GM19025 (cell line): ENCODE results near the gene FAHD1.
A peak's percentile ranks its signal among the peaks of the same experiment; 100 is the strongest.

Experiments used
- ATAC-seq: cut with Tn5 transposase; IDR thresholded peaks from one replicate; pipeline ENCODE4 v1.9.1; 2021; ENCODE audit warnings: mild to moderate bottlenecking, low read depth, moderate library complexity; ENCODE audit not compliant: unreplicated experiment

Gene FAHD1

GRCh38 chr16:1816396-1817275, 10.4 kb upstream of the FAHD1 start:
- no peak for ATAC-seq

- ATAC-seq = no peak
These were observed 9.8 kb upstream of the FAHD1 start for GRCh38 chr16:1817276-1817589.

- no peak for ATAC-seq
These were observed 9.3 kb upstream of the FAHD1 start for GRCh38 chr16:1817716-1818115.

DNA sequence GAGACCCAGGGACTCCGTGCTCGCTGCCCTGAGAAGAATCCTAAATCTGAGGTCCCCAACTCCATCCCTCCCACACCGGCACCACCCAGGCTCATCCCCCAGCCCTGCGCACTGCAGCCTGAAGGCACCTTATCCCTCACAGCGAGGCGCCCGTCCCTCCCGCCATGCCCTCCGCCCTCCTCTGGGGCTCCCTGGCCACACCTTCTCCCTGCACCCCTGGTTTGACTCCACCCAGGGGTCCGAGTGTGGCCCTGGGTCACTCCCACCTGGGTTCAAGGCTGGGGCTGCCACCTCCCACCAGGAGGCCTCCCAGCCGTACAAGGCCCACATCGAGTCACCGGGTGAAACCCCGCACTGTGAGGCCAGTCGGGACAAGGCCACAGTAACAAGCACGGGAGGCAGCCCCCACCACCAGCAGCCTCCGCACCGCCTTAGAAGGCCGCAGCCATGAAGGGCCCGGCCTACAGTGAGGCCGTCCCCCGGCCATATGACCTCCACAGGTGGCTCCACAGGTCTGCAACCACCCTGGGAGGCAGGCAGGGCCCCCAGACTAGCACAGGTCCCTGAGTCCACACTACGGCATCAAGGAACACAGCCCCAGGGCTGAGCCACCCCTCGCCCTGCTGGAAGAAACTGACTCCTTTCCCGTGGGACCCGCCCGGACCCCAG, 8.7 kb upstream of the FAHD1 start:
- ATAC-seq = no peak

GRCh38 chr16:1818873-1819525, 8.0 kb upstream of the FAHD1 start:
- ATAC-seq = no peak

GRCh38 chr16:1819611-1820010, 7.4 kb upstream of the FAHD1 start:
- ATAC-seq = no peak

- no peak for ATAC-seq
These were observed 6.7 kb upstream of the FAHD1 start for GRCh38 chr16:1820096-1820945.

GRCh38 chr16:1820946-1821290, 6.1 kb upstream of the FAHD1 start:
- ATAC-seq = no peak

DNA sequence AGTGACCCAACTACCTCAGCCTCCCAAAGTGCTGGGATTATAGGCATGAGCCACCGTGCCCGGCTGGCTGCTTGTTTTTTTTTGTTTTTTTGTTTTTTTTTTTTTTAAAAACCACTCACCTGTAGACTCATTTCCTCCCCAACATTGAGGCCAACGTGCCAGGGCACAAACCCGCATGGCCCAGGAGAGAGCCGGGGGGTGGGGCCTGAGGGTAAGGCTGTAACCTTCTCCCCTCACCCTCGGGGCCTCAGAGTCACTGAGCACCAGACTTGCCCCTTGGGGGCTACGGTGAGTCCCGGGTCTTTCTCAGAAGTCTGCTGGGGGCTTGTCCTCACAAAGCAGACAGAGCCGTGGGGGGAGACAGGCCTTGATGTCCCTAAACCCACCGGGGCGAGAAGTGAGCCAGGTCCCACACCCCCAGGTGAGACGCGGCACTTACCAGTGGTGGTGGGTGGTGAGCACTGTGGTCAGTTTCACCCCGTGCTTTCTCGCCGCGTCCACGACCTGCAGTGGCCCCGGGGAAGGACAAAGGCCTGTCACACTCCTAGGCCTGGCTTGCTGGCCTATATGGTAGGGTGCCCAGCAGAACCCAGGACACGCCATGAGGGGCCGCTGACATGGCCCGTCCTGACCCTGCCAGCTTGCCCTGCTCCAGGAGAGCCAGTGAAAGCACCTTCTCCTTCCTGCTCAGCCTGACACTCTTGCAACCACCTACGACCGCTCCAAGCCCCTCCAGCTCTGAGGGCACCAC, 5.0 kb upstream of the FAHD1 start:
- no peak for ATAC-seq

DNA sequence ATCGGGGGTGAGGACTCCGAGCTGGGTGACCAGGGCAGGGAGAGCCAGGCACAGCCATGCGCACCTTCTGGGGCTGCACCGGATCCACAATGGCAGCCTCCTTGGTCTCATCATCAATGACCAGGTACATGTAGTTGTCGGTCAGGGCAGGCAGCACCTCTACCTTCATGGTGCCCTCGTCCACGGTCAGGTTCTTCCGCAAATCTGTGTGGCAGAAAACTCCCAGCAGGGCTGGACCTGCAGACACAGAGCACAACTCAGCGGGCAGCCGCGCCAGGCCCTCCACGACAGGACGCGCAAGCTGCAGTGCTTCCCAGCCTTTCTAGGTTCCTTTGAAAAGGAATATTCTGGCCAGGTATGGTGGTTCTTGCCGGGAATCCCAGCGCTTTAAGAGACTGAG, 4.2 kb upstream of the FAHD1 start:
- no peak for ATAC-seq

- no peak for ATAC-seq
These were observed 3.2 kb upstream of the FAHD1 start for GRCh38 chr16:1823821-1824220.

- no peak for ATAC-seq
These were observed 1.6 kb upstream of the FAHD1 start for GRCh38 chr16:1825381-1825863.

- peak; percentile 52 for ATAC-seq
These were observed 929 bp upstream of the FAHD1 start for GRCh38 chr16:1825864-1826690.

DNA sequence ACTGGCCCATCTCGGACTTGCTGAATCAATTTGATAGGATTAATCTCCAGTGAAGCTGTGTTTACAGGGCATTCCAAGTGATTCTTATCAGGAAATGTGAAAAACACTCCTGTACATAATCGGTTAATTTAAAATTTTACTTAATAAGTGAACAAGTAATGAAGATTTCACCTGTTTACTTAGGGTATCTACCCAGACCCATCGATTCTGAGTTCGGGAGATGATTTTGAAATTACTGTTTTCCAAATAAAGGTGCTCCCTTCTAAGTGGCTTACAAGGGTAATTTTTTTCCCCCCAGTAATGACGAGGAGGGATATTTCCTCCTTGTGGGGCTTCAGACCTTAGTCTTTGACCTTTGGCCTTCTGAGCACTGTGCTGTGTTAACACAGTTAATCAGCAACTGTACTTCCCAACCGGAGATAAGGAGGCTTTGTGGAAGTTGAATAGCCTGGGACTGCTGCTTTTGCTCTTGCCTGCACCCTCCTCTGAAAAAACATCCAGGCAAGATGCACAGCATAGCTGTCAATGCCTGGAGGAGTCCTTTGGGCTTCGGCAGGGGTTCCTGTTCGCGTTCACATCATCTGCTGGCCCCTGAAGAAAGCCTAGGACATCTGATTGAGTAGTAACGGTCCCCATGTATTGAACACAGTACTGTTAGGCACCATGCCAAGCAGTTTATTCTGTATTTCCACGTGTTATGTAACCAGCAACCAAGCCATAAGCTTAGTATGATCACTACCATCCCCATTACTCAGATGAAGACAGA, 1.8 kb downstream of the FAHD1 start:
- no peak for ATAC-seq

GRCh38 chr16:1830213-1830612, 3.2 kb downstream of the FAHD1 start:
- ATAC-seq = no peak

- no peak for ATAC-seq
These were observed 4.4 kb downstream of the FAHD1 start for GRCh38 chr16:1831186-1832075.

GRCh38 chr16:1832838-1833454, 5.9 kb downstream of the FAHD1 start:
- no peak for ATAC-seq
